ENCODE data around the gene PLCB3. TPM values are rescaled to one million over a fixed set of nuclear protein-coding genes. Genes with fewer than 3 reads are reported as not detected.

PLCB3 gene
- total RNA-seq, 1 donor from 2014 or later: 43.5 TPM

DNA sequence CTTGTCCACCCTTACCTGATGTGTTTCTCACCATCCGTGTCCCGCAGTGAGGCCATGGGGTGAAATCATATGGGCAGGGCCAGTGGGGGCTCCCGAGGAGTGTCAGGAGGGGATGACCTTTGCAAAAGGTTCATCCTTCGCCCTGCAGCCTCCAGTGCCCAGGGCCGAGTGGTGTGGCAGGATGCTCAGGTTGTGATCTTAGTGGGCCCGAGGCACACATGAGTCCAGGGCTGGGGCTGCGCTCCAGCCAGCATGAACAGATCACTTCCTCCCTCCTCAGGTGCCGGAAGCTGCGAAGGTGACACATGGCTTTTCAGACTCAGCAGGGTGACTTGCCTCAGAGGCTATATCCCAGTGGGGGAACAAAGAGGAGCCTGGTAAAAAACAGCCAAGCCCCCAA, 13.3 kb upstream of the PLCB3 start:
- H3K4me3 ChIP-seq (ENCODE audit: low read depth, low read length): no peak overlapping the region
- no peak for DNase-seq (ENCODE audit: low read depth)
- no peak for TF ChIP-seq CTCF (conservative IDR thresholded peaks at IDR 0.05; ENCODE audit: low read depth, low read length)

GRCh38 chr11:64238999-64239398, 12.3 kb upstream of the PLCB3 start:
- H3K4me3 ChIP-seq (ENCODE audit: low read depth, low read length): no peak overlapping the region
- no peak for DNase-seq (ENCODE audit: low read depth)
- TF ChIP-seq CTCF (conservative IDR thresholded peaks at IDR 0.05; ENCODE audit: low read depth, low read length): no peak

GRCh38 chr11:64239662-64240434, 11.5 kb upstream of the PLCB3 start:
- no peak for DNase-seq (ENCODE audit: low read depth)
- peak overlapping the region; percentile 96 for H3K4me3 ChIP-seq (ENCODE audit: low read depth, low read length)
- no peak for TF ChIP-seq CTCF (conservative IDR thresholded peaks at IDR 0.05; ENCODE audit: low read depth, low read length)

- no peak for DNase-seq (ENCODE audit: low read depth)
- TF ChIP-seq CTCF (conservative IDR thresholded peaks at IDR 0.05; ENCODE audit: low read depth, low read length): no peak
- H3K4me3 ChIP-seq (ENCODE audit: low read depth, low read length): peak within 1 kb of the TSS; percentile 96
Measured at GRCh38 chr11:64240435-64241240, 10.7 kb upstream of the PLCB3 start, which contains the start of gene FKBP2. Gene FKBP2 (plus strand): TSS chr11:64241095. CDS start chr11:64242388, 1,293 bp downstream.

DNA sequence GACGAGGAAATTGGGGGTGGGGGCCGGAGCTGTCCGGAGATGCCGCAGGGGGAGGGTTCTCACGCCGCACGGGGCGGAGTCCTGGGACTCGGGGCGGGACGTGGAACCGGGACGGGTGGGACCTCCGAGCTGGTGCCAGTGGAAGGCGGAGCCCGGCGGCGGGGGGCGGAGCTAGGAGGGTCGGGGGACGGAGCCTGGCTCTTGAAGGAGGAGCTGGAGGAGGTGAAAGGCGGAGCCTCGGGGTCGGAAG, 10.2 kb upstream of the PLCB3 start:
- TF ChIP-seq CTCF (conservative IDR thresholded peaks at IDR 0.05; ENCODE audit: low read depth, low read length): no peak
- H3K4me3 ChIP-seq (ENCODE audit: low read depth, low read length): peak overlapping the region; percentile 96
- DNase-seq (ENCODE audit: low read depth): peak; percentile 83

DNA sequence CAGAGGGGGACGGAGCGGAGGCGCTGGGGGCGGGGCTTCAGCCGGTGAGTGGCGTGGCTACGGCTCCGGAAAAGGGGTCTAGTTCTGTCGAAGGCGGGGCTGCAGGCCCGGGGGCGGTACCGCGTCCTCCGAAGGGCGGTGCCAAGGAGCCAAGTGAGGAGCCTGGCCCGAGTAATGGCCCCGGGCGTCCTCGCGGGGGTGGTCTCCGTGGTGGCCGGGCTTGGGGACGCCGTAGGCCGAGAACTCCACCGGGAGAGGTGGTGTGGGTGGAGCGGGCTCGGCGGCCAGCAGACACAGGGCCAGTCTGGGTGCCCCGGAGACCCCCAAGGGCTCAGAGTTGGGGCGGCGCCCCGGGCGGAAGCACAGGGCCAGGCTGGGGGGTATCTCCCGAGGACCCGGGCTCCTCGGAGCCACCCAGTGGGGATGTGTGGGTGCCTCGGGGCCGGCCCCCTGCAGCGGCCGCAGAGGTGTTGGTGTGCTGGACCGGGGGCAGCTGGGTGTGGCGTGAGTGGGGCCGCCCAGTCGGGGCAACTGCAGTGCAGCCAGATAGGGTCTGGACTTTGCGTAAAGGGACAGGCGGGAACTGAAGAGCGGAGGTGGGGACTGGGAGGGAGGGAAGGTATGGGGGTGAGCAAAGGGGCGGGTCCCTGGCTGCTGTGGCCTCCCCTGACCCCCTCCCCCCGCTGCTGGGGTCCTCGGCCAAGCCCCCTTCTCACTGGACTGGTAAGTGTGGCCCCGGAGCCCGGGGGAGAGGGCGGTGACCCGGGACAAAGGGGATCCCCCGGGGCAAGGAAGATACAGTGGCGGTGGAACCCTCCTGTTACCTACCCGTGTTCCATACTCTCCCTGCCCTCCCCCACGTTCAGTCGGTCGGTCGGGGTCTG, 9.6 kb upstream of the PLCB3 start:
- no peak for DNase-seq (ENCODE audit: low read depth)
- TF ChIP-seq CTCF (conservative IDR thresholded peaks at IDR 0.05; ENCODE audit: low read depth, low read length): no peak

More for the DNA sequence above, 9.6 kb upstream of the PLCB3 start:
- H3K4me3 ChIP-seq (ENCODE audit: low read depth, low read length): peak overlapping the region; percentile 96

Measured in epithelial cell of proximal tubule (primary cell).